Right lobe of liver (tissue), 4 donors: ENCODE measurements around the gene ETHE1.

Experiments
- CTCF ChIP-seq, 4 donors: fragments of 200-600 bp in 3 of 4; fragments of 450-650 bp in 1 of 4; IDR thresholded peaks; one replicate each; pipeline versions ENCODE4 v1.5.1 to v1.8.0; 2016 to 2022; ENCODE audit warnings: antibody characterized with exemption in 4 of 4, mild to moderate bottlenecking in 2 of 4
- POLR2A ChIP-seq: fragments of 450-650 bp; IDR thresholded peaks from one replicate; pipeline ENCODE4 v1.6.1; 2017; ENCODE audit warnings: antibody characterized with exemption, mild to moderate bottlenecking
- donor health status: DM: no; HTN: no; CAD: no.
- donor health status: DM: no; HTN: no; CAD: no.
- donor health status: DM: no; HTN: yes; CAD: no.

DNA sequence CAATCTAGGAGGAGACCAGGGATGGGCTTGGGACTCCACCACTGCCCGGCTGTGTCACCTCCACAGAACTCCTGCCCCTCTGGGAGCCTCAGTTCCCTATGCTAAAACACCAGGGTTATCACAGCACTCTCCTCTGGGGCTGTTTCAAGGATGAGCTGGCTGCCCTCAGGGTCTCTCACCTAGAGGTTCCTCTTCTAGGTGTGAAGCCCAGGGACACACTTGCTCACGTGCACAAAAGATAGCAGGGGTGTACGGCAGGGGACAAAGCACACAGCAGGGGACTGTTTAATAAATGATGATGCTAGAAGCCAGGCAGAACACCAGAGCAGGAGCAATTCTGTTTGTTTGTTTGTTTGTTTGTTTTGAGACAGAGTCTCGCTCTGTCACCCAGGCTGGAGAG lies 44.8 kb downstream of the ETHE1 start:
- no peak for TF ChIP-seq CTCF (IDR thresholded peaks at IDR 0.05)
- TF ChIP-seq POLR2A, result no peak
